Bronchial epithelial cell (primary cell): Measurements from ENCODE around the gene P4HB. TPM values are rescaled to one million over a fixed set of nuclear protein-coding genes. Genes with fewer than 3 reads are reported as not detected.

Source experiments
- DNase-seq: peaks from one replicate; pipeline ENCODE4 v3.0.0-alpha.2; 2010; ENCODE audit warnings: low read depth
- FAIRE-seq: peaks from 2 replicates; lab custom pipeline; 2011; peaks lifted over from hg19 to GRCh38; lab: Jason Lieb, UNC
- H3K27me3 ChIP-seq: 2 replicates; pipeline ENCODE4 v1.5.1; 2011; ENCODE audit warnings: low read length; ENCODE audit not compliant: control insufficient read depth, insufficient read depth
- H3K36me3 ChIP-seq: 2 replicates; pipeline ENCODE4 v1.5.1; 2011; ENCODE audit warnings: low read length; ENCODE audit not compliant: control insufficient read depth, insufficient read depth
- H3K4me3 ChIP-seq: 2 replicates; pipeline ENCODE4 v1.5.1; 2011; ENCODE audit warnings: mild to moderate bottlenecking, low read depth, low read length, control low read depth
- total RNA-seq: library from RNA; depleted of rRNA; stranded (reverse); fragments of >200 nt; gene quantifications from 2 replicates; pipeline ENCODE4 v1.2.1, GENCODE V29; 2014
- TF ChIP-seq, protein P1 (sequence below): IDR thresholded peaks from 2 replicates; pipeline ENCODE4 v1.5.1; 2011; ENCODE audit warnings: mild to moderate bottlenecking, moderate library complexity, low read length, control low read depth, inconsistent platforms; ENCODE audit not compliant: insufficient read depth, severe bottlenecking

P4HB gene
- total RNA-seq, 1 donor from 2014 or later = 673 TPM

DNA sequence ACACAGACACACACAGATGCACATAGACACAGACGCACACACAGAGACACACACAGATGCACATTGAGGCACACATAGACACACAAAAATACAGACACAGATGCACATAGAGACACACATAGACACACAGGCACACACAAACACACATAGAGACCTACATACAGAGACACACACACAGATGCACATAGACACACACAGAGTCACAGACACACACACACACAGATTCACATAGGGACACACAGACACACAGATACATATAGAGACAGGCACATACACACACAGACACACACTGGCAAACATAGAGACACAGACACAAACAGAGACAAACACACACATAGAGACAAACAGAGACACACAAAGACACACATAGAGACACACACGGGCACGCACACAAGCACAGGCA is 66.3 kb downstream of the P4HB start:
- FAIRE-seq (no peak), DNase-seq (no peak)

More for the DNA sequence above, 66.3 kb downstream of the P4HB start:
- TF ChIP-seq, protein P1, sequence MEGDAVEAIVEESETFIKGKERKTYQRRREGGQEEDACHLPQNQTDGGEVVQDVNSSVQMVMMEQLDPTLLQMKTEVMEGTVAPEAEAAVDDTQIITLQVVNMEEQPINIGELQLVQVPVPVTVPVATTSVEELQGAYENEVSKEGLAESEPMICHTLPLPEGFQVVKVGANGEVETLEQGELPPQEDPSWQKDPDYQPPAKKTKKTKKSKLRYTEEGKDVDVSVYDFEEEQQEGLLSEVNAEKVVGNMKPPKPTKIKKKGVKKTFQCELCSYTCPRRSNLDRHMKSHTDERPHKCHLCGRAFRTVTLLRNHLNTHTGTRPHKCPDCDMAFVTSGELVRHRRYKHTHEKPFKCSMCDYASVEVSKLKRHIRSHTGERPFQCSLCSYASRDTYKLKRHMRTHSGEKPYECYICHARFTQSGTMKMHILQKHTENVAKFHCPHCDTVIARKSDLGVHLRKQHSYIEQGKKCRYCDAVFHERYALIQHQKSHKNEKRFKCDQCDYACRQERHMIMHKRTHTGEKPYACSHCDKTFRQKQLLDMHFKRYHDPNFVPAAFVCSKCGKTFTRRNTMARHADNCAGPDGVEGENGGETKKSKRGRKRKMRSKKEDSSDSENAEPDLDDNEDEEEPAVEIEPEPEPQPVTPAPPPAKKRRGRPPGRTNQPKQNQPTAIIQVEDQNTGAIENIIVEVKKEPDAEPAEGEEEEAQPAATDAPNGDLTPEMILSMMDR = no peak
- Histone ChIP-seq H3K4me3 (no peak overlapping the region), H3K27me3 (no peaks in the 10 kb centered on the region), H3K36me3 (no peaks in the 10 kb centered on the region)

Other genes with a start within 250 kb of the P4HB start
- gene NPLOC4, start 223.4 kb downstream of the P4HB start, total RNA-seq = 60.0 and 61.2 TPM in 2 replicates
- 0.53 and 0.64 TPM in 2 replicates for gene TSPAN10, start 223.3 kb downstream of the P4HB start, total RNA-seq
- not detected in 2 replicates for gene PDE6G, start 204.0 kb downstream of the P4HB start, total RNA-seq
- 47.7 and 73.7 TPM in 2 replicates for gene OXLD1, start 193.9 kb downstream of the P4HB start, total RNA-seq
- gene CCDC137, start 193.8 kb downstream of the P4HB start, total RNA-seq = 6.8 and 10.2 TPM in 2 replicates
- gene ARL16, start 176.7 kb downstream of the P4HB start, total RNA-seq = 23.0 and 25.8 TPM in 2 replicates
- 77.7 and 84.4 TPM in 2 replicates for gene HGS, start 176.5 kb downstream of the P4HB start, total RNA-seq
- gene MRPL12, start 157.2 kb downstream of the P4HB start, total RNA-seq = 11.6 and 13.6 TPM in 2 replicates
- 20.3 and 21.1 TPM in 2 replicates for gene SLC25A10, start 148.3 kb downstream of the P4HB start, total RNA-seq
- not detected in 2 replicates for gene GCGR, start 56.4 kb downstream of the P4HB start, total RNA-seq
- gene MCRIP1, start 27.2 kb downstream of the P4HB start, total RNA-seq = 25.8 and 32.6 TPM in 2 replicates
- gene PPP1R27, start 25.5 kb downstream of the P4HB start, total RNA-seq = 0.13 TPM in 1 of 2 replicates, not detected in the other
- gene ARHGDIA, start 10.8 kb upstream of the P4HB start, total RNA-seq = 57.4 and 67.0 TPM in 2 replicates
- gene ALYREF, start 31.1 kb upstream of the P4HB start, total RNA-seq = 105 and 145 TPM in 2 replicates
- 237 and 251 TPM in 2 replicates for gene ANAPC11, start 31.2 kb upstream of the P4HB start, total RNA-seq
- 0.26 and 0.51 TPM in 2 replicates for gene NPB, start 41.7 kb upstream of the P4HB start, total RNA-seq
- 16.5 and 29.5 TPM in 2 replicates for gene PCYT2, start 50.9 kb upstream of the P4HB start, total RNA-seq
- 48.4 and 62.2 TPM in 2 replicates for gene SIRT7, start 57.6 kb upstream of the P4HB start, total RNA-seq
- gene MAFG, start 67.2 kb upstream of the P4HB start, total RNA-seq = 16.8 and 19.6 TPM in 2 replicates
- gene PYCR1, start 76.8 kb upstream of the P4HB start, total RNA-seq = 152 and 178 TPM in 2 replicates
- not detected in 2 replicates for gene MYADML2, start 86.7 kb upstream of the P4HB start, total RNA-seq
- gene NOTUM, start 100.7 kb upstream of the P4HB start, total RNA-seq = 0.13 TPM in 1 of 2 replicates, not detected in the other
- gene ASPSCR1, start 117.1 kb upstream of the P4HB start, total RNA-seq = 22.6 and 32.1 TPM in 2 replicates
- 33.8 and 38.7 TPM in 2 replicates for gene CENPX, start 162.3 kb upstream of the P4HB start, total RNA-seq
- 6.1 and 8.4 TPM in 2 replicates for gene LRRC45, start 162.8 kb upstream of the P4HB start, total RNA-seq
- gene RAC3, start 171.1 kb upstream of the P4HB start, total RNA-seq = 18.7 and 25.2 TPM in 2 replicates
- 83.3 and 87.9 TPM in 2 replicates for gene DCXR, start 177.2 kb upstream of the P4HB start, total RNA-seq
- gene RFNG, start 191.3 kb upstream of the P4HB start, total RNA-seq = 26.3 and 38.7 TPM in 2 replicates
- gene GPS1, start 191.4 kb upstream of the P4HB start, total RNA-seq = 83.7 and 117 TPM in 2 replicates
- 122 and 125 TPM in 2 replicates for gene DUS1L, start 205.3 kb upstream of the P4HB start, total RNA-seq
- gene FASN, start 237.7 kb upstream of the P4HB start, total RNA-seq = 37.1 and 38.5 TPM in 2 replicates